Activated naive CD8-positive, alpha-beta T cell treated with anti-CD3 and anti-CD28 coated beads, Interleukin-2, amount 50 U/mL, for 24 hours (primary cell): ENCODE measurements around the gene TMEM92.
"Not testable (repeated sequence)": the region's sequence is repeated elsewhere in the genome, so short reads cannot be mapped to it uniquely, and the experiment has no call there.

Experiments used
- ATAC-seq: fragments of 150-1000 bp; cut with Tn5 transposase; one replicate; pipeline ENCODE4 v1.10.0; 2021
- DNase-seq: peaks from one replicate; pipeline ENCODE4 v3.0.0; 2021
- H3K27ac Mint-ChIP-seq: one replicate; pipeline ENCODE4 v1.8.0; 2021; ENCODE audit warnings: mild to moderate bottlenecking, mixed read lengths
- H3K27me3 Mint-ChIP-seq: one replicate; pipeline ENCODE4 v1.8.0; 2021; ENCODE audit warnings: mixed read lengths
- H3K36me3 Mint-ChIP-seq: one replicate; pipeline ENCODE4 v1.8.0; 2021; ENCODE audit warnings: low read depth, mixed read lengths
- H3K4me1 Mint-ChIP-seq: one replicate; pipeline ENCODE4 v1.8.0; 2021; ENCODE audit warnings: mixed read lengths
- H3K4me3 Mint-ChIP-seq: one replicate; pipeline ENCODE4 v1.8.0; 2021; ENCODE audit warnings: mild to moderate bottlenecking, moderate library complexity, mixed read lengths
- H3K9me3 Mint-ChIP-seq: one replicate; pipeline ENCODE4 v1.8.0; 2021; ENCODE audit warnings: mixed read lengths

The TMEM92 gene

GRCh38 chr17:50297407-50297865 lies 23.2 kb downstream of the TMEM92 start:
- no peaks in the 10 kb centered on the region for H3K36me3 Mint-ChIP-seq
- peak; percentile 85 for DNase-seq

DNA sequence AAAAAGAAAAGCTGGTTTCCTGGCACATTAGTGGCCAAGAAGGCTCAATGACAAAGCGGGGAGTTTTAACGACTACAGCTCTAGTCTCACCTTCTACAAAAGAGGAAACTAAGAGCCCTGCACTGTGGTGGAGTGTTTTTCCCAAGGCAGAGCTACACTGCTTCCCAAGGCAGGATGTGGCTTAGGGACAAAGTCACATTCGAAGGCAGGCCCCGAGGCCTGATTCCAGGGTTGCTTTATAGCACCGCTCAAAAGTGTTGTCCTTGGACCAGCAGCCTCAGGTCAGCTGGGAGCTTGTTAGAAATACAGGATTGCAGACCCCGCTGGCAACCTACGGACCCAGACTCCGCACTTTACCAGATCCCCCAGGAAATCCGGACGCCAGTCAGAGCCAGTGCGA lies 23.8 kb downstream of the TMEM92 start:
- Mint-ChIP-seq H3K36me3 (no peaks in the 10 kb centered on the region), H3K27ac (no peak overlapping the region), H3K4me1 (no peaks in the 10 kb centered on the region), H3K9me3 (no peaks in the 10 kb centered on the region), H3K27me3 (peaks cover 10% of the 10 kb centered on the region), H3K4me3 (no peak overlapping the region)
- DNase-seq (no peak), ATAC-seq (no peak)

More at GRCh38 chr17:50297407-50297865, 23.2 kb downstream of the TMEM92 start:
- no peaks in the 10 kb centered on the region for H3K4me1 Mint-ChIP-seq
- H3K27ac Mint-ChIP-seq: no peak overlapping the region
- H3K4me3 Mint-ChIP-seq: no peak overlapping the region
- no peaks in the 10 kb centered on the region for H3K9me3 Mint-ChIP-seq
- peaks cover 11% of the 10 kb centered on the region for H3K27me3 Mint-ChIP-seq
- peak; percentile 91 for ATAC-seq

DNA sequence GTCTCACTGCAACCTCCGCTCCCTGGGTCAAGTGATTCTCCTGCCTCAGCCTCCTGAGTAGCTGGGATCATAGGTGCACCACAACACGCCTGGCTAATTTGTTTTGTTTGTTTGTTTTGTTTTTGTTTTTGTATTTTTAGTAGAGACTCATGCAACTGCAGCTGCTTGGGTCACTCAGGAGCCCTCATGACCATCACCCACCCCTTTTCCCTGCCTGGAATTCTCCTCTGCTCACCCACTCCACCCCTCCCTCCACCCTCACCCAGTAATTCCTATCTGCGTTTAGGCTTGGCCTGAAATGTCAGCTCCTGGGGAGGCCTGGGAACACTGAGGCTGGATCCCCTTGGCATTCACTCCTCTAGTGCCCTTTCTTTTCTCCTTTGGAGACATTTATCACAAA lies 25.5 kb downstream of the TMEM92 start:
- H3K4me1 Mint-ChIP-seq: peaks cover 1% of the 10 kb centered on the region
- ATAC-seq (no peak), DNase-seq (no peak)
- H3K4me3 Mint-ChIP-seq: no peak overlapping the region
- H3K9me3 Mint-ChIP-seq: no peaks in the 10 kb centered on the region
- H3K36me3 Mint-ChIP-seq: no peaks in the 10 kb centered on the region
- peaks cover 14% of the 10 kb centered on the region for H3K27me3 Mint-ChIP-seq
- H3K27ac Mint-ChIP-seq: no peak overlapping the region

GRCh38 chr17:50300824-50301223 lies 26.6 kb downstream of the TMEM92 start:
- H3K27me3 Mint-ChIP-seq: peaks cover 20% of the 10 kb centered on the region
- DNase-seq, H3K36me3 Mint-ChIP-seq, H3K9me3 Mint-ChIP-seq, H3K4me3 Mint-ChIP-seq, H3K27ac Mint-ChIP-seq, ATAC-seq: not testable (repeated sequence)
- peaks cover 10% of the 10 kb centered on the region for H3K4me1 Mint-ChIP-seq

DNA sequence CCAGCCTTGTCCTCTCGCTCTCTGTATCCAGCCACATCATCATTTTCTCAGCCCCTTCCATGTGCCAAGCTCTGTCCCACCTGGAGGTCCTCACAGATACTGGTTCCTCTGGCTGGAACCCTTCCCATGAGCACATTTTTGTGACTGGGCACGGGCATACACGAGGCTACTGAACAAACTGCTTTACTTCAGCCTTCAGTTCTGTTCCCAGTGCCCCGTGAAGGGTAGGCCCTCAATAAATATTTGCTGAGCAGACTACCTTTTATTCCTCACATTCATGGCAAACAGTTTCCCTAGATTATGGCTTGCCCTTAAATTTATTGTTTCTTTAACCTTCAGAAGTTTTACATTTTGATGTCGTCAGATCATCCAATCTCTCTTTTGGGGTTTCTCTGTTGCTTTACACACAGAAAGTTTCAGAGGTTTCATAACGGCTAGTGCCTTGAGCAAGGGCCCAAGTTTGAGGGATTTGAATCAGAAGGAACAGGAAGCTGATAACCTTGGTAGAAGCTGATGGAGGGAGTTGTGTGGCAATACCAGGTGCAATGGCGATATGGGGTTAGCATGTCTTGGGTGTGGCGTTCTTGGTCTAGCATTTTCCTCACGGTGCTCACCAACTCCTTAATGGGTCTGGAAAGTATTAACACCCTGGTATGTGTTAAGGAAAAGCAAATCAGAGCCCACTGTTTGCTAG lies 27.8 kb downstream of the TMEM92 start:
- Mint-ChIP-seq H3K36me3 (no peaks in the 10 kb centered on the region), H3K9me3 (no peaks in the 10 kb centered on the region), H3K4me1 (peaks cover 10% of the 10 kb centered on the region), H3K27ac (no peak overlapping the region), H3K4me3 (no peak overlapping the region), H3K27me3 (peaks cover 24% of the 10 kb centered on the region)
- ATAC-seq (no peak), DNase-seq (no peak)

DNA sequence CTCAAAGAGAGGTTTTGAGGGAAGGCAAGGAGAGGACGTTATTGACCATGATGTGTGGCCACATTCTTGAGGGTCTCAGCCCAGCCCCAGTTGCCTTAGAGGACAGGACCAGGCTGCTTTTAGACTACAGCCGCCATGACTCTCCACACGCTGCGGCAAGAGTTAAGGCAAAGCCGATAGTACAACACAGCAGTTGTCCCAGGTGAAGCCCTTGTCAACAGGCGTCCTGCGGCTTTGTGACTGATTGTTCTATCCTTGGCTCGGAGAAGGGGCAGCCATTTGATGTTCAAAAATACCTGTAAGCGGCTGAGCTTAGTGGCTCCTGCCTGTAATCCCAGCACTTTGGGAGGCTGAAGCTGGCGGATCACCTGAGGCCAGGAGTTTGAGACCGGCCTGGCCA lies 28.8 kb downstream of the TMEM92 start:
- ATAC-seq: no peak

DNA sequence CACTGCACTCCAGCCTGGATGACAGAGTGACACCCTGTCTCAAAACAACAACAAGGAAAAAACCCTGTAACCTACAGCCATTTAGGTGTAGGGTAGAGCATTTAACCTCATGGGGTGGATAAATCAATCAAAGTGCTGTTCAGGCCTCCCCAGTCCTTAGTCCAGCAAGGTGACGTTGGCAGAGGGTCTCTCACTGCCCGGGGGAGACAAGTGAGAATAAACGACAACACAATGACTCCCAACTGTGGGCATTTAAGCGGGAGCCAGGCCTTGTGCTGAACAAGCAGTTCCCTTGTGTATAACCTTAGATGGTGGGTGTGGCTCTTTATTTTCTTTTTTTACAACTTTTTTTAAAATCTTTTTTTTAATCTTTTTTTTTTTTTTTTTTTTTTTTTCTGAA lies 29.3 kb downstream of the TMEM92 start:
- Mint-ChIP-seq H3K36me3 (no peaks in the 10 kb centered on the region), H3K9me3 (no peaks in the 10 kb centered on the region), H3K4me3 (no peak overlapping the region), H3K27ac (no peak overlapping the region), H3K27me3 (peaks cover 27% of the 10 kb centered on the region), H3K4me1 (peaks cover 20% of the 10 kb centered on the region)
- ATAC-seq (no peak), DNase-seq (no peak)

More for the DNA sequence above, 28.8 kb downstream of the TMEM92 start:
- H3K36me3 Mint-ChIP-seq: no peaks in the 10 kb centered on the region
- H3K27ac Mint-ChIP-seq: no peak overlapping the region
- no peak for DNase-seq
- H3K4me3 Mint-ChIP-seq: no peak overlapping the region
- no peaks in the 10 kb centered on the region for H3K9me3 Mint-ChIP-seq
- peaks cover 25% of the 10 kb centered on the region for H3K27me3 Mint-ChIP-seq
- peaks cover 15% of the 10 kb centered on the region for H3K4me1 Mint-ChIP-seq

DNA sequence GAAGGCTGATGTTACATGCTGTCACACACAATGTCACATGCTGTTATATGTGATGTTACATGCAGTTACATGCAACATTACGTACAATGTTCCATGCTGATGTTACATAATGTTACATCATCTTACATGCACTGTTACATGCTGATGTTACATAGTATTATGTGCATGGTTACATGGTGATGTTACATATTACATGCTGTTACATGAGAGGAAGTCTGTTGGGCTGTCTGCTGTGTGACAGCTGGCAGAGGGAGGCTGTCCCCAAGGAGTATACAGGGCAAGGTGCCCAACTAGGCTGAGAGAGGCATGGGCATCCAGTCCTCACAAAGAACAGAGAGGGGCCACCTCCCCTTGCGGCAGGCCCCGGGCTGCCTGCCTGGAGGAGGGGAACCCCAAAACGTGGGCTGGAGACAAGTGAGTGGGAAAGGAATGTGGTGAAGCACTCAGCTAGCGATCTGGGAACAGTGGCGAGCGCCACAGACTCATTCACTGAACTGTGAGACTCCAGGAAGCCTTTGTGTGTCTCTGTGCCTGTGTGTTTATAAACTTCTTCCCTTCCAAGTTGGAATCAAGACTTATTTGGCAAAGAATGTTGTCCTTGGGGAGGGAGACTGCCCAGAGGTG lies 30.6 kb downstream of the TMEM92 start:
- Mint-ChIP-seq H3K4me1 (peaks cover 33% of the 10 kb centered on the region), H3K27me3 (peaks cover 27% of the 10 kb centered on the region), H3K27ac (no peak overlapping the region), H3K9me3 (no peaks in the 10 kb centered on the region), H3K36me3 (no peaks in the 10 kb centered on the region), H3K4me3 (no peak overlapping the region)
- ATAC-seq (peak; percentile 17), DNase-seq (no peak)

DNA sequence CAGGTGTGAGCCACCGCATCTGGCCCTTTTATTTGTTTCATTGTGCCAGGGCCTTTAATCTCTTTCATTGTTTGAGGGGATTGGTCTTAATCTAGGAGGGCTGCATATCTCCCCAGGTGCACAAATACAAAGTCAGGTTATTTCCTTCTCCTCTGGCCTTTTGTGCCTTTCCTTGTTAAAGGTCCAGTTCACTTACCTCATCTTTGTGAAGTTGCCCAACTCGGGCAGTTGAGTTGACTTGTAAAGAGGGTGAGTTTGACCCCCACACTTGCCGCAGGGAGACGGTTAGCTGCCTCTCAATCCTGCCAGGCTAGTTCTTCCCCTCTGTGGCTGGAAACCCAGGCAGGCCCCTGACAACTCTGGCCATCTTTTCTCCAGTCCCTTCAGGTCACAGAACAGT lies 33.4 kb downstream of the TMEM92 start:
- Mint-ChIP-seq H3K9me3 (no peaks in the 10 kb centered on the region), H3K4me3 (no peak overlapping the region), H3K27me3 (peaks cover 25% of the 10 kb centered on the region), H3K36me3 (no peaks in the 10 kb centered on the region), H3K27ac (no peak overlapping the region), H3K4me1 (peaks cover 52% of the 10 kb centered on the region)
- ATAC-seq (no peak), DNase-seq (no peak)

DNA sequence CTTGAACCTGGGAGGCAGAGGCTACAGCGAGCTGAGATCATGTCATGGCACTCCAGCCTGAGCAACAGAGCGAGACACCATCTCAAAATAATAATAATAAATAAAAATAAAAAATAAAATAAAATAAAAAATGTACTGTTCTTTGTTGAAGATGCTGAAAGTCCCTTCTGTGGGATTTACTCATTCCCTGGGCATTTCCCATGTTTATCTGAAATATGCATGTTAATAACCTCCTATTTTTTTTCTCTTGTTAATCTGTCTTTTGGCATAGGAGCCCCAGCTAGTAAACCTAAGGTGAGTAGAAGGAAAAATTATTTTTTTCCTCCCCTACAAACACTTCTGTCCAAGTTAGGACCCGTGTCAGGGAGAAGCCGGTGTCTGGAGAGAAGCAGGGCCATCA lies 34.4 kb downstream of the TMEM92 start:
- peaks cover 52% of the 10 kb centered on the region for H3K4me1 Mint-ChIP-seq
- no peaks in the 10 kb centered on the region for H3K36me3 Mint-ChIP-seq
- H3K4me3 Mint-ChIP-seq: no peak overlapping the region
- ATAC-seq (no peak), DNase-seq (no peak)
- peaks cover 32% of the 10 kb centered on the region for H3K27me3 Mint-ChIP-seq
- H3K27ac Mint-ChIP-seq: peak overlapping the region; percentile 75
- no peaks in the 10 kb centered on the region for H3K9me3 Mint-ChIP-seq

- H3K4me1 Mint-ChIP-seq: peaks cover 43% of the 10 kb centered on the region
- peaks cover 29% of the 10 kb centered on the region for H3K27me3 Mint-ChIP-seq
- H3K27ac Mint-ChIP-seq: peak overlapping the region; percentile 79
- no peaks in the 10 kb centered on the region for H3K9me3 Mint-ChIP-seq
- no peak for ATAC-seq
- no peak for DNase-seq
- no peaks in the 10 kb centered on the region for H3K36me3 Mint-ChIP-seq
- H3K4me3 Mint-ChIP-seq: no peak overlapping the region
These were observed 36.3 kb downstream of the TMEM92 start for GRCh38 chr17:50310455-50311111.

- peaks cover 42% of the 10 kb centered on the region for H3K4me1 Mint-ChIP-seq
- H3K9me3 Mint-ChIP-seq: no peaks in the 10 kb centered on the region
- H3K4me3 Mint-ChIP-seq: no peak overlapping the region
- peak overlapping the region; percentile 79 for H3K27ac Mint-ChIP-seq
- ATAC-seq (peak; percentile 82), DNase-seq (no peak)
- no peaks in the 10 kb centered on the region for H3K36me3 Mint-ChIP-seq
- H3K27me3 Mint-ChIP-seq: peaks cover 29% of the 10 kb centered on the region
These were observed 36.8 kb downstream of the TMEM92 start for GRCh38 chr17:50311112-50311460.

GRCh38 chr17:50311483-50311882 lies 37.2 kb downstream of the TMEM92 start:
- peaks cover 26% of the 10 kb centered on the region for H3K27me3 Mint-ChIP-seq
- DNase-seq (no peak), ATAC-seq (no peak)
- no peaks in the 10 kb centered on the region for H3K9me3 Mint-ChIP-seq
- peak overlapping the region; percentile 79 for H3K27ac Mint-ChIP-seq
- H3K4me3 Mint-ChIP-seq: no peak overlapping the region
- H3K36me3 Mint-ChIP-seq: no peaks in the 10 kb centered on the region
- H3K4me1 Mint-ChIP-seq: peaks cover 42% of the 10 kb centered on the region

DNA sequence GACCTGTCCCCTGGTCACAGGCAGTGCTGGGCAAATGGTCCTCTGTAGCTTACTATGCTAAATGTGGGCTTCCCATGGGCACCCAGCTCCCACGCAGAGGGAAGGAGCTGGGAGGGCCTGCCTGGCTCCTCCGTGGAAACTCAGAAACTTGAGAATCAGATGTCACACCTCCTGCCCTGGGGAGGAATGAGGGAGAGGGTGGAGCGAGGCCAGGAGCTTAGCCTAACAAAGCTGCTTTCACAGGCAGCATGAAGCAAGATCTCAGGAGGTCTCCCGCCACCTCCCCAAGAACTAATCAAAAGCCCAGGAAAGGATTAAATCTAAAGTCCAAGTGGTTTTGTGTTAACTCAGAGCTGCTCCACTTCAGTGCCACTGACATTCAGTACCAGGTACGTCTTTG lies 38.0 kb downstream of the TMEM92 start:
- Mint-ChIP-seq H3K4me3 (no peak overlapping the region), H3K4me1 (peaks cover 42% of the 10 kb centered on the region), H3K9me3 (no peaks in the 10 kb centered on the region), H3K27me3 (peaks cover 26% of the 10 kb centered on the region), H3K27ac (no peak overlapping the region), H3K36me3 (no peaks in the 10 kb centered on the region)
- no peak for DNase-seq
- no peak for ATAC-seq

DNA sequence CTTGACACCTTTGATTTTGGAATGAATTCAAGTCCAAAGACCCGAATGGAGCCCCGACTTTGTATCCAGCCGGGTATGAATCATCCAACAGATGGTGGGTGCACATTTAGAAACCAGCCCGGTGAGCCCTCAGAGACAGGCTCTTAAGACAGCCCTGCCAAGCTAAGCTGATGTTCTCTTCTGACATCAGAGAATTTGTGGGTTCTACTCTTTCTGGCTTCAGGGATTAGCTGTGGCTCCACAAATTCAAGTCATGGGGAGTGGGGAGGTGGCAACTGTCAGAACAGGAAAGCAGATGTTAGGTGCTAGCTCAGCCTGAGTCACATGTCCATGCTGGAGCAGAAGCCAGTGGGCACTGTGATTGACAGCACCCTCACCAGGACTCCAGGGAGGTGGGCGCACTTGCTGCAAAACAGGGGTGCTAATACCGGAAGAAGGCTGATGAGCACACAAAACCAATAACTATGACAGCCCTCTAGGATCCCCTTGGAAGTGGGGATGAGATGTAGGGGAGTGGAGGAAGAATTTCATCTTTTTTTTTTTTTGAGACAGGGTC lies 40.3 kb downstream of the TMEM92 start:
- ATAC-seq (no peak), DNase-seq (no peak)
- H3K9me3 Mint-ChIP-seq: no peaks in the 10 kb centered on the region
- no peak overlapping the region for H3K27ac Mint-ChIP-seq
- no peaks in the 10 kb centered on the region for H3K36me3 Mint-ChIP-seq
- H3K27me3 Mint-ChIP-seq: peaks cover 19% of the 10 kb centered on the region
- H3K4me1 Mint-ChIP-seq: peaks cover 23% of the 10 kb centered on the region
- no peak overlapping the region for H3K4me3 Mint-ChIP-seq
